ENCODE data around the gene FKBP9.
"Not testable (repeated sequence)": the region's sequence is repeated elsewhere in the genome, so short reads cannot be mapped to it uniquely, and the experiment has no call there.

Gene FKBP9

DNA sequence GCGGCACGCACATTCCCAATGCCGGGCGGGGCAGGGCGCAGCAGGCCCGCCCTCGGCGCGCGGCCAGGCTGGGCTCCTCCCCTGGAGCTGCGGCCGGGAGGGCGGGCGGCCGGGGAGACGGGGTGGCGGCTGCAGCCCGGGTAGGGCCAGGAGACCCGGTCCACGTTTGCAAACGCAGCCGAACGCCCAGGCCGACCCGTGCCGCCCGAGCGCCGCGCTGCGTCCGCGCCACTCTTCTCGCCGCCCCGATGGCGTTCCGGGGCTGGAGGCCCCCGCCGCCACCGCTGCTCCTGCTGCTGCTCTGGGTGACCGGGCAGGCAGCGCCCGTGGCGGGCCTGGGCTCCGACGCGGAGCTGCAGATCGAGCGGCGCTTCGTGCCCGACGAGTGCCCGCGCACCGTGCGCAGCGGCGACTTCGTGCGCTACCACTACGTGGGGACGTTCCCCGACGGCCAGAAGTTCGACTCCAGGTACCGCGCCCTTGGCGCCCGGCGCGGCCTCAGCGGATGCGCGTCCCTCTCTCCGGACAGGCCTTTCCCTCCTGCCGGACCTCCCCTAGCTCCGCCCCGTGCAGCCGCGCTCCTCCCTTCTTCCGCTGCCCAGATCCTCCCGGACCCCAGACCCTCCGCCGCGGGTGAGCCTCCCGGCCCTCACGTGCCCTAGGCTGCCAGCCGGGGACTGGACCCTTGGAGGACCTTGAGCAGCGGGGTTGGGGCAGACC is at the start of gene FKBP9:
Gene FKBP9, plus strand, starts transcription at position 115 of the 720 bp plus-strand sequence. Its CDS starts 134 bp downstream, at position 249.
- no peak for FAIRE-seq

DNA sequence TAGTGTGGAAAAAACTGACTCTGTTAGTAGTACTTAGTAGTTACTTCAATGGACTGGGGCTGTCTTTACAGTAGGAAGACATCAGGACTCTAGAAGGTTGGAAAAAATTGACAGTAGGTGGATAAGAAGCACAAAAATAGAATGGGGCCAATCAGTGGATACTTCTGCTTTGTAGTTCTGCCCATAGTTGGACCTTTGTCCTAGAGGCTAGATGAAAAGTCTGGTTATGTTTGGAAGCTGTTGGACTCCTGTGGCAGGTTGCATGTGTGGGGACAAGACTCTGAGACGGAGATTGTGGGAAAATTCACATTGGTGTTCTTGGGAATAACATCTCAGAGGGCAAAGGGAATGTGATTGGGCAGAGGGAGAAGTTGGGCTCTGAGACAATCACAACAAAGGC is 47.0 kb upstream of the FKBP9 start:
- FAIRE-seq = no peak

- no peak for FAIRE-seq
These were observed 43.1 kb upstream of the FKBP9 start for GRCh38 chr7:32914184-32914583.

- no peak for FAIRE-seq
These were observed 42.2 kb upstream of the FKBP9 start for GRCh38 chr7:32915041-32915536.

GRCh38 chr7:32916006-32916405 is 41.2 kb upstream of the FKBP9 start:
- no peak for FAIRE-seq

DNA sequence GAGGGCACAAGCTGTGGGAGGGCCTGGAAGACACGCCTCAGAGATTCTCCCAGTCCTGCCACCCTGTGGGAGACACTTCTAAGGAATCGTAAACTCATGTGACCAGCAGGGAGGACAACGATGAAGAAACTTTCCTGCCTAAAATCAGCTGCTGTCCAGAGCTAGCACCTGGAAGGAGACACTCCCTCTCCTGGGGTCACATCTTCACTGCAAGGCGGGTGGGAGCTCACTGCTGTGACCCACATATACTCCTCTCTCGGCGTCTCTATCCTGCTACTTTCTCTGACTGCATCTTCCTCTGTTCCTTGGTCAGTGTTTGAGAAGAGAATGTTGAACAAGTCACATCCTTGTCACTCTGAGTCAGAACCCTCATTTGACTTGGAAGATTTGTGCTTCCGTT is 40.2 kb upstream of the FKBP9 start:
- FAIRE-seq = not testable (repeated sequence)

GRCh38 chr7:32921896-32922295 is 35.3 kb upstream of the FKBP9 start:
- no peak for FAIRE-seq

GRCh38 chr7:32928785-32929298 is 28.4 kb upstream of the FKBP9 start:
- no peak for FAIRE-seq

- FAIRE-seq = no peak
These were observed 27.7 kb upstream of the FKBP9 start for GRCh38 chr7:32929430-32930143.

DNA sequence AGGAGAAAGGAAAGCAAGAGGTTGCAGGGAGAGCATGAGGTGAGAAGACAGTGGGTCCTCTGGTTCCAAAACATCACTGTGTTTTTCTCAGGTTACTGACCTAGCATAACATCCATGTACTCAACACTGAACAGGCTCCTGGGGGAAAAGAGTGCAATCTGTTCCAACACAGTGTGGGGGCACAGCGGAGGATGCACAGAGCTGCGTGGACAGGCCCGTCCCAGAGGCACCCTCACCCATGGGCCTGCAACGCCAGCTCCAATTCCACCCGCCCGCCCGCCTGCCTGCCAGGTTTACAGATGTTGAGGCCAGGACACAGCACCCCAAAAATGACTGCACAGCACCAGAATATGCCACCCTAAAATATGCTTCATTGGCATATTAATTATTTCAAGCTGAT is 26.9 kb upstream of the FKBP9 start:
- no peak for FAIRE-seq

- no peak for FAIRE-seq
These were observed 21.7 kb upstream of the FKBP9 start for GRCh38 chr7:32935558-32935957.

GRCh38 chr7:32936689-32937088 is 20.6 kb upstream of the FKBP9 start:
- FAIRE-seq = no peak

DNA sequence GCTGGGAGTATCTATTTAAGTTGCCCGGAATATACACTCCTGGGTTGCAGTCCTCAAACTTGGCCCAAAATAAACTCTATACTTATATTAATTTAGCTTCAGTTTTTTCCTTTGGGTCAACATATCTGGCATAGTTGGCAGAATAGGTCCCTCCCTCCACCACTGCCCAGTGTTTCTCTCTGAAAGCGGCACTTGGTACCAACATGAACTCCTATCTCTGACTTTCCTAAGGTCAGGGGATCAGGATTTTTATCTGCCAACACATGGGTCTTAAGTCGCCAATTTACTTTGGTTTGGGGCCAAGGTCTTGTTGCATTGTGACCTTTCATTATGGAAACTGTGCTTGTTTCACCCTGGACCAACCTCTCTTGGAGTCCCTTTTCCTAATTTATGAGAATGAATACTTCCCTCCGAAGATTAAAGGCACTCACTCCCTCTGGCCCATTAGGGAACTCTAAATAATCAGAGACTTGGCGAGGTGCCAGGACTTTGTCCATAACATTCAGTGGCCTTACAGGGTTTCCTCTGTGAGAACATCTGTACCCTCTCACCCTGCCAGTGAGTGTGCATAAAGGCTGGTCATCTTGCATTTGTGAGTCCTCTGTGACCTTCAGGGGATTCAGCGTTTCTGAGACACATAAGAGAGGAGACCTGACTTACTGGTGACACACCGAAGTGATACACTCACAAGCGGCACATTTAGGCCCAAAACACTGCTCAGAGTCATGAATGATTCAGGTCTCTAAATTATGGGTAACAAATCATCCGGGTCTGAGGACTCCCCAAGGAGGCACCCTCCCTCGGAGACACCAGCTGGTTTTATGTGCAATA is 19.7 kb upstream of the FKBP9 start:
- FAIRE-seq = no peak

GRCh38 chr7:32941181-32941580 is 16.1 kb upstream of the FKBP9 start:
- FAIRE-seq = no peak

DNA sequence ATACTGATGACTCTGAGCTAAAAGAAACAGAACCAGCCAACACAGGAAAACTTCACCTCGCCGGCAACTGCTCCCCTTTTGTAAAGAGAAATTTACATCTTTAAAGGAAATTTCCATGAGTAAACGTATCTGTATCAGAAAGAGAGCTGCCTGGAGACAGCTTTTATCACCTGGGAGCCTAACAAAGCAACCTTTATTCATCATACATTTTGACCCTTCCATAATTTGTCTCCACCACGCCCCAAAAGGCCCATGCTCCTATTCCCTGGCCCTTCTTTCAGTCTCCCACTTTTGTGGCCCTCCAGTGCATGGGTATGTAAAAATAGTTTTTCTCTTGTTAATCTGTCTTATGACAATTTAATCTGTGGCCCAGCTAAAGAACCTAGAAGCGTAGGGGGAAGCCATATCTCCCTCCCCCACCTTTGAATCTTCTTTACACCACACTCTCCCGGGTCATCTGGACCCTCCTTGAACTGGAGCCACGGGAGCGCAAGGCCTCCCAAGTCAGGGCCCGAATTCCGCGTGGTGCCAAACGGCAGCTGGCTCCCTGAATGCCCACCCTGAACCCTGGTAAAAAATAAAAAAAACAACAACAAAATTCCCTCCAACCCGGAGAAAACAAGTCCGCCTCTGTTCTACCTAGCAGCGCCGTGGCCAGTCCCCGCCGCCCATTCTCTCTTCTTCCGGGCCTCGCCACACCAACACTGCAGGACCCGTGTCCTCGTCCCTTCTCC is 15.4 kb upstream of the FKBP9 start:
- FAIRE-seq = no peak

DNA sequence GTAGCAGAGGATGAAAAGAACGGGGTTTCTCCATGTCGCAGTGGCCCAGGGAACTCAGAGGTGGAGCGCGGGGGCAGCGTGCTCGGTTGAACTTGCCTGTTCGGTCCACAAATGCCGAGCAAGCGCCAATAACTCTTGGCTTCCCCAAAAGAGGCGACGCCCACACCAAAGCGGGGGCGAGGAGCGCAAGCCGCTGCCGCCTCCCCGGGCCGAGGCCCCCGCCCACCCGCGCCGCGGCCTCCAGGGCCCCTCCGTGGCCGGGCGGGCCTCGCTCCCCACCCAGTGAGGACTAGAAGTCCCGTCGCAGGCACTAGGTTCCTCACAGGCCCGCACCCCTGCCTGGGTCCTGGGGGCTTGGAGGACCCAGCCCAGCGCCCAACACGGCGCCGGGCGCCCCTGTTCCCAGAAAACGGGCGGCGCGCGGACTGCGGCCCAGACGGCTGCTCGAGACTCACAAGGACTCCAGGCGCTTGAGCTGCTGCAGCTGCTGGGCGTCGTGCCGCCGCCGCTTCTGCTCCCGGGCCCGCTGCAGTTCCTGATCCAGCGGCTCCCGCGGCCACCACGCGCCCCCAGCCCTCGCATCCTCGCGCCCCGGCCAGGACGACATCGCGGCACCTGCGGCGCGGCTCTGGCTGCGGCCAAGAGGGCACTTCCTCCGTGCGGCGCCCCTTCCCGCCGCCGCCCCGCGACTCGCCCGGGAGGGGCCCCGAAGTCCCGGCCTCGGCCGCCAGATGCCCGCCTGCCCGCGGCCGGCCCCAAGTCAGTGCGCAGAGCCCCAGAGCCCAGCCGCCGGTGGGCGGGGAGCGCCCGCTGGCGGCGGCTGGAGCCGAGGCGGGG is 14.6 kb upstream of the FKBP9 start:
- FAIRE-seq = no peak

GRCh38 chr7:32943252-32944030 is 13.8 kb upstream of the FKBP9 start:
- FAIRE-seq = no peak

- no peak for FAIRE-seq
These were observed 9.7 kb upstream of the FKBP9 start for GRCh38 chr7:32947420-32947983.

- no peak for FAIRE-seq
These were observed 9.0 kb upstream of the FKBP9 start for GRCh38 chr7:32948202-32948601.

DNA sequence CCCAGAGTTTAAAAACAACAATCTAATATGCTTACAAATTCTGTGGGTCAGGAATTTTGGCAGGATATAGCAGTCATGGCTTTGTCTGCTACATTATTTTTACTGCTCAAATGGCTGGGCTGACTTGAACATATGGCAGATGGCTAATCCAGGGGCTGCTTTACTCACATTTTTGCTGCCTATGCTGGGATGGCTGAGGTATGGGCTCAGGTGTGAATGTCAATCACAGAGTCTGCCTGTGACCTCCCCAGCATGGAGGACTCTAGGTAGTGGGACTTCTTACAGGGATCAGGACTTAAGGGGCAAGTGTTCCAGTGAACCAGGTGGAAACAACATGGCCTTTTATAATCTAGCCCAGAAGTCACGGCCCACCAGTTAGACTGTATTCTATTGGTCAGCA is 4.4 kb upstream of the FKBP9 start:
- FAIRE-seq = no peak

All from G401.6 (cell line).